ENCODE measurements around the gene LRTM2. TPM values are rescaled to one million over a fixed set of nuclear protein-coding genes. Genes with fewer than 3 reads are reported as not detected.
A peak's percentile ranks its signal among the peaks of the same experiment; 100 is the strongest.

Gene LRTM2
- polyA plus RNA-seq, 1 donor from 2014 or later: 2.4 TPM

- Histone ChIP-seq H3K9me3 (ENCODE audit: low read length) (no peaks in the 10 kb centered on the region), H4K20me1 (ENCODE audit: insufficient read depth) (no peaks in the 10 kb centered on the region), H3K27ac (ENCODE audit: low read length) (peak overlapping the region; percentile 50), H3K9ac (ENCODE audit: low read length) (peak overlapping the region; percentile 37), H3K4me2 (ENCODE audit: low read length) (peak overlapping the region; percentile 17), H3K27me3 (ENCODE audit: insufficient read depth, low read depth, low read length) (no peaks in the 10 kb centered on the region), H2AFZ (ENCODE audit: low read depth, low read length) (no peak overlapping the region), H3K36me3 (ENCODE audit: insufficient read depth, low read length) (no peaks in the 10 kb centered on the region), H3K79me2 (replicated peaks; ENCODE audit: insufficient read depth, low read length) (no peaks in the 10 kb centered on the region), H3K9me2 (ENCODE audit: insufficient read depth, low read length) (no peaks in the 10 kb centered on the region), H3K4me3 (ENCODE audit: low read length) (peak overlapping the region; percentile 37), H3F3A (ENCODE audit: insufficient read depth, low read length, poor library complexity, severe bottlenecking) (no peaks in the 10 kb centered on the region)
- TF ChIP-seq TAF1 (IDR thresholded peaks at IDR 0.05; ENCODE audit: low read depth): no peak
- TF ChIP-seq RAD21 (conservative IDR thresholded peaks at IDR 0.05): no peak
- no peak for TF ChIP-seq CTCF (IDR thresholded peaks at IDR 0.05; ENCODE audit: poor library complexity, severe bottlenecking)
- TF ChIP-seq POLR2AphosphoS5 (IDR thresholded peaks at IDR 0.05): no peak
- TF ChIP-seq MXI1 (conservative IDR thresholded peaks at IDR 0.05; ENCODE audit: poor library complexity, severe bottlenecking): peak; percentile 23
- TF ChIP-seq EZH2 (IDR thresholded peaks at IDR 0.05; ENCODE audit: borderline replicate concordance, insufficient read depth, low read length, poor library complexity, severe bottlenecking): no peak
- TF ChIP-seq REST (IDR thresholded peaks at IDR 0.05; ENCODE audit: borderline replicate concordance): peak; percentile 35
- TF ChIP-seq EP300 (conservative IDR thresholded peaks at IDR 0.05; ENCODE audit: poor library complexity, severe bottlenecking): no peak
- no peak for TF ChIP-seq SMC3 (conservative IDR thresholded peaks at IDR 0.05; ENCODE audit: poor library complexity)
Observed at GRCh38 chr12:1838205-1838993, 18.0 kb downstream of the LRTM2 start.

- no peaks in the 10 kb centered on the region for H3K9me3 ChIP-seq (ENCODE audit: low read length)
- no peak overlapping the region for H2AFZ ChIP-seq (ENCODE audit: low read depth, low read length)
- no peaks in the 10 kb centered on the region for H3K79me2 ChIP-seq (replicated peaks; ENCODE audit: insufficient read depth, low read length)
- H3K9ac ChIP-seq (ENCODE audit: low read length): peak overlapping the region; percentile 37
- H3F3A ChIP-seq (ENCODE audit: insufficient read depth, low read length, poor library complexity, severe bottlenecking): no peaks in the 10 kb centered on the region
- H3K27me3 ChIP-seq (ENCODE audit: insufficient read depth, low read depth, low read length): no peaks in the 10 kb centered on the region
- TF ChIP-seq SMC3 (conservative IDR thresholded peaks at IDR 0.05; ENCODE audit: poor library complexity) (no peak), CTCF (IDR thresholded peaks at IDR 0.05; ENCODE audit: poor library complexity, severe bottlenecking) (no peak), TAF1 (IDR thresholded peaks at IDR 0.05; ENCODE audit: low read depth) (no peak), EZH2 (IDR thresholded peaks at IDR 0.05; ENCODE audit: borderline replicate concordance, insufficient read depth, low read length, poor library complexity, severe bottlenecking) (no peak), EP300 (conservative IDR thresholded peaks at IDR 0.05; ENCODE audit: poor library complexity, severe bottlenecking) (no peak), REST (IDR thresholded peaks at IDR 0.05; ENCODE audit: borderline replicate concordance) (no peak), RAD21 (conservative IDR thresholded peaks at IDR 0.05) (no peak), MXI1 (conservative IDR thresholded peaks at IDR 0.05; ENCODE audit: poor library complexity, severe bottlenecking) (no peak), POLR2AphosphoS5 (IDR thresholded peaks at IDR 0.05) (no peak)
- peak overlapping the region; percentile 37 for H3K4me3 ChIP-seq (ENCODE audit: low read length)
- H3K36me3 ChIP-seq (ENCODE audit: insufficient read depth, low read length): no peaks in the 10 kb centered on the region
- H4K20me1 ChIP-seq (ENCODE audit: insufficient read depth): no peaks in the 10 kb centered on the region
- peak overlapping the region; percentile 50 for H3K27ac ChIP-seq (ENCODE audit: low read length)
- no peaks in the 10 kb centered on the region for H3K9me2 ChIP-seq (ENCODE audit: insufficient read depth, low read length)
- H3K4me2 ChIP-seq (ENCODE audit: low read length): peak overlapping the region; percentile 17
Observed at GRCh38 chr12:1838994-1839365, 18.6 kb downstream of the LRTM2 start.
